WI38 (cell line): ENCODE data around the gene RSAD2.

Experiments
- H3K4me3 ChIP-seq: 2 replicates; pipeline ENCODE4 v1.5.1; 2011; ENCODE audit warnings: low read depth, mild to moderate bottlenecking, control low read depth, low read length
- CTCF ChIP-seq: IDR thresholded peaks from 2 replicates; pipeline ENCODE4 v1.5.1; 2012; ENCODE audit warnings: low read depth, mild to moderate bottlenecking, control low read depth, low read length

Gene RSAD2

GRCh38 chr2:6915399-6915798, 37.8 kb downstream of the RSAD2 start:
- H3K4me3 ChIP-seq, result no peak overlapping the region
- TF ChIP-seq CTCF, result no peak

GRCh38 chr2:6916224-6916623, 38.6 kb downstream of the RSAD2 start:
- no peak overlapping the region for H3K4me3 ChIP-seq
- no peak for TF ChIP-seq CTCF

- TF ChIP-seq CTCF, result no peak
- no peak overlapping the region for H3K4me3 ChIP-seq
These were observed 39.1 kb downstream of the RSAD2 start for GRCh38 chr2:6916736-6917070.

GRCh38 chr2:6917071-6917760, 39.6 kb downstream of the RSAD2 start, which contains the start of gene RNF144A:
TSS of gene RNF144A (plus strand) at chr2:6917412. CDS start at chr2:6996927, 79,515 bp downstream.
- no peak within 1 kb of the TSS for H3K4me3 ChIP-seq
- no peak for TF ChIP-seq CTCF

- TF ChIP-seq CTCF, result no peak
- H3K4me3 ChIP-seq, result no peak overlapping the region
These were observed 40.3 kb downstream of the RSAD2 start for GRCh38 chr2:6917761-6918421.

GRCh38 chr2:6919901-6920742, 42.5 kb downstream of the RSAD2 start:
- TF ChIP-seq CTCF, result no peak
- no peak overlapping the region for H3K4me3 ChIP-seq

- no peak for TF ChIP-seq CTCF
- no peak overlapping the region for H3K4me3 ChIP-seq
These were observed 43.1 kb downstream of the RSAD2 start for GRCh38 chr2:6920743-6921064.
